HL-60 (cell line): Measurements from ENCODE around the gene MTFP1.

Experiments used
- CTCF ChIP-seq: IDR thresholded peaks from one replicate; pipeline ENCODE4 v1.5.1; 2011; ENCODE audit warnings: low read length, control low read depth, inconsistent platforms; ENCODE audit not compliant: insufficient read depth
- GABPA ChIP-seq: IDR thresholded peaks from 2 replicates; pipeline ENCODE4 v1.6.1; 2012; ENCODE audit warnings: low read depth

GRCh38 chr22:30404307-30404706 lies 21.3 kb upstream of the MTFP1 start:
- no peak for TF ChIP-seq CTCF
- no peak for TF ChIP-seq GABPA
